Ecto neural progenitor cell (in vitro differentiated cells): Measurements from ENCODE around the gene ZNF771.
"Not testable (repeated sequence)": the region's sequence is repeated elsewhere in the genome, so short reads cannot be mapped to it uniquely, and the experiment has no call there.

Experiments used
- DNase-seq: peaks from one replicate; pipeline ENCODE4 v3.0.0-alpha.2; 2018; ENCODE audit warnings: low spot score

Gene ZNF771

DNA sequence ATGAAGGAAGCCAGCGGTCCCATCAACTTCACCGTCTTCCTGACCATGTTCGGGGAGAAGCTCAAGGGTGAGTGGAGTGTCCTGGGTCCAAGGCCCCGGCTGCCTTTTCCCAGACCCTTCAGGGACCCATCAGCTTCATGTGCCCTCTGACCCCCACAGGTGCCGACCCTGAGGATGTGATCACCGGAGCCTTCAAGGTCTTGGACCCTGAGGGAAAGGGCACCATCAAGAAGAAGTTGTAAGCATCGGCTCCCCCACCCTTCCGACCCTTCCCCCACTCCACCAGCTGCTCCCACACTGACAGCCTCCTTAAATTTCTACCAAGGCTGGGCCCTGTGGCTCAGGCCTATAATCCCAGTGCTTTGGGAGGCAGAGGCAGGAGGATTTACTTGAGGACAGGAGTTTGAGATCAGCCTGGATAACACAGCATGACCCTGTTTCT, 30.9 kb upstream of the ZNF771 start:
- peak; percentile 48 for DNase-seq

DNA sequence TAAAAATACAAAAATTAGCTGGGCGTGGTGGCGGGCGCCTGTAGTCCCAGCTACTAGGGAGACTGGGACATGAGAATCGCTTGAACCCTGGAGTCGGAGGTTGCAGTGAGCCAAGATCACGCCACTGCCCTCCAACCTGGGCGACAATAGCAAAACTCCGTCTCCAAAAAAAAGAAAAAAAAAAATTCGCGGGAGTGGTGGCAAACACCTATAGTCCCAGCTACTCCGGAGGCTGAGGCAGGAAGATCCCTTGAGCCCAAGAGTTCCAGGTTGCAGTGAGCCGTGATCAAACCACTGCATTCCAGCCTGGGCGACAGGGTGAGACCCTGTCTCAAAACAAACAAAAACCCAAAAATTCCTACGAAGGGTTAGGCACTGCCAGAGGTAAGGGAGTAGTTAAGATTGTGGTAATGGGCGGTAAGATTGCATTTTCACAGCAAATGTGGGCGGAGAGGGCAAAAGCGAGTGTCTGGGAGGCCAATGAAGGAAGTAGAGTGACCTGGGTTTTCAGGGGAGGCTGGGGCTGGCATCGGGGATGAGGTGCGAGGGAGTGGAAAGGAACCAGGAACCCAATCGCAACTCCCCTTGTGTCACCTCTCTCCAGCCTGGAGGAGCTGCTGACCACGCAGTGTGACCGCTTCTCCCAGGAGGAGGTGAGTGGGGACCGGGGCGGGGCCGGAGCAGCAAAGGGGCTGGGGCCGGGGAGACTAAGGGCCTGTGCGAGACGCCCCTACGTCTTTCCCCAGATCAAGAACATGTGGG, 30.2 kb upstream of the ZNF771 start:
- DNase-seq = no peak

DNA sequence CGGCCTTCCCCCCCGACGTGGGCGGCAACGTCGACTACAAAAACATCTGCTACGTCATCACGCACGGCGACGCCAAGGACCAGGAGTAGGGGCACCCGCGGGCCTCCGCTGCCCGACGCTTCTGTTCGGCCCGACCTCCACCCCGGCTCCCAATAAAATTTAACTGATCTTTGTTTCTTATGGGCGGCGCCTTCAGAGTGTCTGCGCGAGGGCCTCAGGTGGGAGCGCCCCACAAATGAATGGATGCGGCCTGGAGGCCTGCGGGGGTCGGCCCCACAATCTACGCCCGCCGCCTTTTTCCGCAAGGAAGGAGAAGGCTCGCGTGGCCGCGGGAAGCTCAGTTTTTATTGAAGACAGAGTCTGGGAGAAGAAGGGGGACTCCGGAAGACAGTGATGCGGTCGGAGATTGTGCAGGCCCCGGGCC, 29.6 kb upstream of the ZNF771 start:
- peak; percentile 92 for DNase-seq

DNA sequence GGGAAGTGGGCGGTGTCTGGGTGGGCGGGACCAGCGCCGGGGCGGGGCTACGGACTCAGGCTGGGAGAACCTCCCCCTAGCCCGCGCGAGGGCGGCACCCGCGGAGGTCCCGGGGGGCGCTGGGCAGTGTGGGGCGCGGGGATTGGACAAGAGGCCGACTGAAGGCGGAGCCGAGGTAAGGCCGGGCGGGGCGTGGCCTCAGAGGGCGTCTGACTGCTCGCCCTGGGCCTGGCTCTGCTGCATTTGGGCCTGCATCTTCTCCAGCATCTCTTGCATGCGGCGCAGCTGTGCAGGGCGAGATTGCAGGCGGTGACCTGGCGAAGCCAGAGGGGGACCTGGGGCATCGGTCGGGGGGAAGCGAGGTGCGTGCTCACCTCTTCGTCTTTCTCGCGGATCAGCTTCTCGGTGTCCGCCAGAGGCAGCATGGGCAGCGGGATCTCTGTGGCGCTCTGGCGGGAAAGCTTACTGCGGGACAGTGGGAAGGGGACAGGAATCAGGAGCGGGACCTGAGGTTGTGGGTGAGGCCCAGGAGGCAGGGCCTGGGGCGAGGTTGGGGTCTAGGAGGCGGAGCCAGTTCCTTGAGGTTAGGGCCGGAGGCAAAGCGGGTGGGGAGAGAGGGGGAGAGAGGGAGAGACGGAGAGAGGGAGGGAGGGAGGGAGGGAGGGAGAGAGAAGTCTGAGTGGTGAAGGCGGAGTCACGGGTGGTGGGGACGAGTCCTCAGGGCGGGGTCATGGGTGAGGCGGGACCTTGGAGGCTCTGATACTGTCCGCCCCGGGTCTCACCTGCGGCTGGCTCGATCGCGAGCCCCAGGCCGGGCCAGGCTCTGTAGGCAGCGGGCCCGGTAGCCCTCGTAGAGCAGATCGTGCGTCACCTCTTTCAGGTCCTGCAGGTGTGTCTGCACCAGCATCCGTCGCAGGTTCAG, 28.9 kb upstream of the ZNF771 start:
- DNase-seq = peak; percentile 100

DNA sequence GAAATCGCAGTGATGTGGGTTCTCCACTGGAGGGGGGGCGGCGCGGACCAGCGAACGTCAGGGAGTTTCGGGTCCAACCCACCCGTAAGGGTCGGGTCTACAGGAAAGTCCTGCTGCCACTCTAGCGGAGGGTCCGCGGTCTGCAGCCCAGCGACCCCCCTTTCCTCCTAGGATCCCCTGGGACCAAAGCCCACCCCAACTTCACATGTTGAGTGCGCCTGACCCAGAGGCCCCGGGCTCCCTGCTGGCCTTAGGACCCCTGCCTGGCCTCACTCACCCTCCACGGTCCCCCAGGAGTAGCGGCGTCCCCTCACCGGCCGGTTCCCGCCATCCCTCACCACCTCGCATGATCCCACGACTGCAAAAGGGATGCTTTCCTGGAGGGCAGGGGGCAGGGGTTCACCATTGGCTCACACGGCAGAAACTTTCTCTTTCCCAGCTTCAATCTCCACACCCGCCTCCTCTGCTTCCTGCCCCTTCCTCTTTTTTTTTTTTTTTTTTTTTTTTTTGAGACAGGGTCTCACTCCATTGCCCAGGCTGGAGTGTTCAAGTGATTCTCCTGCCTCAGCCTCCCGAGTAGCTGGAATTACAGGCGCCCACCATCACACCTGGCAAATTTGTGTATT, 28.1 kb upstream of the ZNF771 start:
- DNase-seq = no peak

DNA sequence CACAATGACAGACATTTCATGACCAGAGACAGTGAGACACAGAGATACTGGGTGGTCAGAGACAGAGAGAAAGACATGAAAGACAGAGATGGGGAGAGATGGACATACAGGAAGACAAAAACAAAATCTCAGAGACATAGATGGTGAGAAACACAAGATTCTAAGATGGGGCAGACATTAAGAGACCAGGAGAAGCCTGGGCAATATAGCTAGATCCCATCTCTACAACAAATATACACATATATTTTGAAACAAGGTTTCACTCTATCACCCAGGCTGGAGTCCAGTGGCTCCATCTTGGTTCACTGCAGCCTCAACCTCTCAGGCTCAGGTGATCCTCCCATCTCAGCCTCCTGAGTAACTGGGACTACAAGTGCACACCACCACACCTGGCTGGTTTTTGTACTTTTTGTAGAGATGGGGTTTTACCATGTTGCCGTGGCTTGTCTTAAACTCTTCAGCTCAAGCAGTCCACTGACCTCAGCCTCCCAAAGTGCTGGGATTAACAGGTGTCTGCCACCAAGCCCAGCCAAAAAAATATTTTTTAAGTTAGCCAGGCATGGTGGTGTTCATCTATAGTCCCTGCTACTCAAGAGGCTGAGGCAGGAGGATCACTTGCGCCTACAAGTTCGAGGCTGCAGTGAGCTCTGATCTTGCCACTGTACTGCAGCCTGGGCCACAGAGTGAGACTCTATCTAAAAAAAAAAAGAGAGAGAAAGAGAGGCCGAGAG, 27.2 kb upstream of the ZNF771 start:
- no peak for DNase-seq

DNA sequence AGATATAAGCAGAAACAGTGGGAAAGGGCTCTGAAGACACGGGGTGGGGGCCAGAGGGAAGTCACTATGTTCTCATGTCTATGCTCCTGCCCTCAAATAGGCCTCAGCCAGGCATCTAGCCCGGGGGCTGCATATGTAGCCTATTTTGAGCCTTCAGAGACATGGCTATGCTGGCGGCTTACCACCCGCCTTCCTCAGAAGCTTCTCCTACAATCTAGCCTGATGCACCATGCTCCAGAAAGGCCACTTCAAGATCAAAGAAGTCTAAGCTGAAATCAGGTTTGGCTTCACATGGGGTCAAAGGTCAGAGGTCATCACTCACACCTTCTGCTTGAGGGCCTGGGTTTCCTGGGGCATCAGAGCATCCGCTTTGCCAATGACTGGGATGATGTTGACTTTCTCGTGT, 26.6 kb upstream of the ZNF771 start:
- peak; percentile 48 for DNase-seq

DNA sequence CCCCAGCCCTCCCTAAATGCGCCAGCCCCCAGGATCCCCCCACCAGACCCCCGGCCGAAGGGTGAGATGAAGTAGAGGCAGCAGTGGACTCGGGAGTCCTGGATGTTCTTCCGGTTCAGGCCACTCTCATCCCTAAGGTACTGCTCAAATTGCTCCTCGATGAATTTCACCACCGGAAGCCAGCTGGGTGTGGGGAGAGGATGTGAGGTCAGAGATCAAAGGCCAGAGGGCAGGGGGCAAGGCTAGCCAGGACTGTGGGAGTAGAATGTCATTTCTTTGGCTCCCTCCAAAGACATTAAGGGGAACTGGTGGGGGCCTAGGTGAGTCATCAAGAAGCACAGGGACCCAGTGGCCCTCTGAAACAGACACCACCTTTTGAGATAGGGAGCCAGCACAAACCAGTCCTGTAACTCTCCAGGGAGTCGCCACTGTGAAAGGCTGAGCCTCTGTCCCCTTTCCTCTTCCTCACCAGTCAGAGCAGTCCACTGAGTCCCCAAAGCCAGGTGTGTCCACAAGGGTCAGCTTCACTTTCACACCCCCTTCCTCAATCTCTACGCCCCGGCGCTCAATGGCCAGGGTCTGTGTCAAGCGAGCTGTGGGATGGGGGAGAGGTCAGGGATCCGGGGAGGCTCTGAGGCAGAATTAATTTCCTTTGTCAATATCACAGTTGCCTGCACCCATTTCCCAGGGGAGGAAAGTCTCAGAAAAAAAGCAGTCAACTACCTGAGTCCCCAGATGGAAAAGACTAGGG, 25.9 kb upstream of the ZNF771 start:
- DNase-seq = peak; percentile 48

DNA sequence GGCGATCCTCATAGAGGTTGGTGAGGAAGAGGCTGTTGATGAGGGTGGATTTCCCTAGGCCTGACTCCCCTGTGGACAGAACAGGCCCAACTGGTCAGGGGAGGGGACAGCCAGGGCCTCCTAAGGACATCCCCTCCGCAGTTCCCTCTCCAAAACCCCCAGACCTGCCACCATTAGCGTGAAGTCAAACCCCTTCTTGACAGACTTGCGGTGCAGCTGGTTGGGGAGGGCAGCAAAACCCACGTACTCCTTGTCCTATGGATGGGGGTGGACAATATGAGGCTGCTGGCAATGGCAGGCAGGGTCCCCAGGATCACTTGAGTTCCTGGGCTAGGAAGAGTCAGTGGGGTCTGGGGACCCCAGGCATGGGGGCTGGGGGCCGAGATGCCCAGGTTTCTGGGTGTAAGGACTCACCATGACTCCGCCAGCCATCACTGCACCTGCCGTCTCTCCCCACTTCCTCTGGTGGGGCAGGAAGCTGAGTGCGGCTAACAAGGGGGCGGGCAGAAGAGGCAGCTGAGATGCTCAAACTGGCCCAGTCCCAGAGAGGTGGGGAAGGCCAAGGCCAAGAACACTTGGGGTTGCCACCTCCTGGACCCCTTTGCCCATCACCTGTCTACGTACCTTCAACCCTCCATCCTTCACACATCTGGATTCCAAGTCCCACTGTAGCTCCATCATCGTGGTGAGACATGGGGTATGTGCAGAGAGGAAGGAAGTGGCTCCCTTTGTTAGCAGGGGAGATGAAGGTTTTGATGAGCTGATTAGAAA, 25.1 kb upstream of the ZNF771 start, which contains the start of gene SEPTIN1:
SEPTIN1 (minus strand) TSS at position 451 of the 771 bp plus-strand sequence; CDS start at position 432, 19 bp downstream.
- DNase-seq = peak; percentile 41

DNA sequence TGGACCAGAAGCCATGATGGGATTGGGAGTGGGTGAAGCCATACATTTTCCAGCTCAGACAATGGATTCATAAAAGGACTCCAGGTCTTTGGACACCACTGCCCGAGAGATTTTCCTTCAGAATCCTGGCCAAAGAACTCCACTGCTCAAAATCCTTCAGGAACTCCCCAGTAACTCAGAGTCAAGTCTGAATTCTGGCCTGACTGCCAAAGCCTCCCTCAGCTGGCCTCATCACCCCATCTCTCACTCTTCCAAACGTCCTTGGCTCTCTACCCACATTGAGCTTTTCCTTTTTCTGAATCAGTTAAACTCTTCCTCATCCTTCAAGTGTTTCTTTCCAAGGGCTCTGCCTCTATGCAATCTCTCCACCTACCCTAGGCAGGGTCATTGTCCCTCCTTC, 23.9 kb upstream of the ZNF771 start:
- no peak for DNase-seq

DNA sequence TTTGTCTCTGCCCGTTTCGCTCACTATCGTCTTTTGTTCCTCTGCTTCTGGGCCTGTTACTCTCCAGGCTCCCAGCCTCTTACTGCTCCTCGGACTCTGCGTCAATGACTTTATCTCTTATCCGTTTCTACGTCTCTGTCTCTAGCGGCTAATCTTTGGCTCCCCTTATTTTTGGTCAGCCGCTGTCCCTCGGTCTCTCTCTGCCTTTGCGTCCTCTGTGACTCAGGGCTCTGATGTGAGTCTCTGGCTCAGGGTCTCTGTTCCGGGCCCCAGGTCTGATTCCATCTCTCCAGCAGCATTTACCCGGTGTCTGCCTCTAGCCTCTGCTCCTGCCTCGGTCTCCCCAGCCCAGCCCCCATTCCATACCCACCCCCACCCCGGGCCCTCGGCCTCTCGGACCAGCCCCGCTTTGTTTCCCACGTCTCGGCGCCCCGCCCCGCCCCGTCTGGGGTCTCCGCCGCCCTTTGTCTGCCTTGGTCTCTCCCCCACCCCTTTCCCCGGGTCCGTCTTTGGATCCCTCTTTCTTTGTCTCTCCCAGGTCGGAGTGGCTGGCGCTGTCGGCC, 12.7 kb upstream of the ZNF771 start:
- no peak for DNase-seq

DNA sequence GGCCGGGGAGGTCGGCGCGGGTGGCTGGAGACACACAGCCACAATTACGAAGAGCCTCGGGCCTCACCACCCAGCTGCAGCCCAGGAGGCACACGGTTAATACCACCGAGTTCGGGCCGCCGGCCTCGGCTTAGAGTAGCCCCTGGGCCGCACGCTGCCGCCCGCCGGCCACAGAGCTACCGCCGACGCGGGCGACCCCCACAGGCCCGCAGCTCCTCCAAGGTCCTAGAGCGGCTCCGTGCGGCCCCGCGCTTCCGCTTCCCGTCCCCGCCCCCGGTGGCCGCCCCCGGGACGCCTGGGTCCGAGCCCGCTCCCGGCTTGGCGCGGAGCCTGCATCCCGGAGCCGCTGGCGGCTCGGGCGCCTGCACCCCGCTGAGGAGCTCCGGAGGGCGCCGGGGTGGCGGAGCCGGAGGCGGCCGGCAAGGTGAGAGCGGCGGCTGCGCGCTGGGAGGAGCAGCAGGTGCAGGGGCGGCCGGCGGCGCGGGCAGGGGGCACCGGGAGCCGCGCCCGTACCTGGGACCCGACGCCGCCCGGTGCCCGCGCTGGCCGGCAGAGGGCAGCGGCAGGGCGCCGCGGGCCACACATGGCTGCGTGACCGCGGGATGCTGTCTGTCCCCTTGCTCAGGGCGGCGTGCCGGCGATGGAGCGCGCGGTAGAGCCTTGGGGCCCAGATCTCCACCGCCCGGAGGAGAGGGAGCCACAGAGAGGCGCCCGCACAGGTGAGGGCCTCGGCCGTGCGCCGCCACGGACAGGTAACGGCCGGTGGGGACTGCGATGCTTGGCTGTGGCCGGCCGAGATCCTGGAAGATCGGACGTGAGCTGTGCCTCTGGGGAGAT, 12.0 kb upstream of the ZNF771 start, which contains the start of gene ZNF48:
ZNF48 (plus strand) TSS at position 266 of the 837 bp plus-strand sequence; CDS start at position 641, 375 bp downstream.
- peak; percentile 92 for DNase-seq

DNA sequence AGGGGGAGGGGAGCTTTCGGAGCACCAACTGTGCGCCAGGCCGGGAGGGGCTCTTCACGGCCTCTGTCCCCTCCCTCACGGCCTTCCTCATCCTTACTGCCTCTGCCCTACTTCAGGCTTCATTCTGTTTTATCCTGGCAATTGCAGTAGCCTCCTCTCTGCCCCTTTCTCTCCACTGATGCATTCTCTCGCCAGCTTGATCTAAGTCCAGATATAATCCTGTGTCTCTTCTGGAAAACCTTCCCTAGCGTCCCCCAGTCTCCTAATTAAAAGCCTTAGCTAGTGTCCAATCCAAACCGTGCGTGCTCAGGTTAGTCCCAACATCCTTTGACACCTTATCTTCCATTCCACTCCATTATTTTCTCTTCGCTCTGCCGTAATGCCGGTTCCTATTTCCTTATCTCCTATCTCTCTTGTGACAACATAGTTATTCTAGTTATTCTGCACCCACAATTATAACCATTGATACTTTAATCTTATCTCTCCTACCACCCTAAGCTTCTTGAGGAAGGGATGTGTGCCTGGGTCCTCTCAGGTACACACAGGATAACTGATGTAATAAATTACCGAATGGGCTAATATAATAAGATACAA, 11.3 kb upstream of the ZNF771 start:
- DNase-seq = no peak

DNA sequence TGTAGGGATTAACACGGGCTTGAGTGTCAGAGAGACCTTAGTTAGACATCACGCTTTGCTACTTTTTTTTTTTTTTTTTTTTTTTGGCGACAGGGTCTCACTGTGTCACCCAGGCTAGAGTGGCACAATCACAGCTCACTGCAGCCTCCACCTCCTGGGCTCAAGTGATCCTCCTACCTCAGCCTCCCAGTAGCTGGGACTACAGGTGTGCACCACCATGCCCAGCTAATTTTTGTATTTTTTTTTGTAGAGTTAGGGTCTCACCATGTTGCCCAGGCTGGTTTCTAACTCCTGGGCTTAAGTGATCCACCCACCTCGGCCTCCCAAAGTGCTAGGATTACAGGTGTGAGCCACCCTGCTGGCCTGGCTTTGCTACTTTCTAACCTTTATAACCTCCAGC, 10.8 kb upstream of the ZNF771 start:
- not testable (repeated sequence) for DNase-seq

DNA sequence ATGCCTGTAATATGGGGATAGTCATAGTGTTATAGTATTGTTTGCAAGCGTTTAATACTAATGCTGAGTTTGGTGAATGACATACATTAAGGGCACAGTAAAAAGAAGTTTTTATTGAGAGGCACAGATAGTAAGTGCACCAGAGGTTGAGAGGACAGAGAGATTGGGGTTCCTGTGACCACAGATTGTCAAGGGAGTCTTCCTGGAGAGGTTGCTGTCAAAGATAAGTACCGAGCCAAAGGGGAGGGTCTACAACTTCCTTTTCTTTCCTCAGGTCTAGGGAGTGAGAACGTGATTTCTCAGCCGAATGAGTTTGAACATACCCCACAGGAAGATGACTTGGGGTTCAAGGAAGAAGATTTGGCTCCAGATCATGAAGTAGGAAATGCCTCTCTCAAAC, 10.3 kb upstream of the ZNF771 start:
- DNase-seq = no peak

DNA sequence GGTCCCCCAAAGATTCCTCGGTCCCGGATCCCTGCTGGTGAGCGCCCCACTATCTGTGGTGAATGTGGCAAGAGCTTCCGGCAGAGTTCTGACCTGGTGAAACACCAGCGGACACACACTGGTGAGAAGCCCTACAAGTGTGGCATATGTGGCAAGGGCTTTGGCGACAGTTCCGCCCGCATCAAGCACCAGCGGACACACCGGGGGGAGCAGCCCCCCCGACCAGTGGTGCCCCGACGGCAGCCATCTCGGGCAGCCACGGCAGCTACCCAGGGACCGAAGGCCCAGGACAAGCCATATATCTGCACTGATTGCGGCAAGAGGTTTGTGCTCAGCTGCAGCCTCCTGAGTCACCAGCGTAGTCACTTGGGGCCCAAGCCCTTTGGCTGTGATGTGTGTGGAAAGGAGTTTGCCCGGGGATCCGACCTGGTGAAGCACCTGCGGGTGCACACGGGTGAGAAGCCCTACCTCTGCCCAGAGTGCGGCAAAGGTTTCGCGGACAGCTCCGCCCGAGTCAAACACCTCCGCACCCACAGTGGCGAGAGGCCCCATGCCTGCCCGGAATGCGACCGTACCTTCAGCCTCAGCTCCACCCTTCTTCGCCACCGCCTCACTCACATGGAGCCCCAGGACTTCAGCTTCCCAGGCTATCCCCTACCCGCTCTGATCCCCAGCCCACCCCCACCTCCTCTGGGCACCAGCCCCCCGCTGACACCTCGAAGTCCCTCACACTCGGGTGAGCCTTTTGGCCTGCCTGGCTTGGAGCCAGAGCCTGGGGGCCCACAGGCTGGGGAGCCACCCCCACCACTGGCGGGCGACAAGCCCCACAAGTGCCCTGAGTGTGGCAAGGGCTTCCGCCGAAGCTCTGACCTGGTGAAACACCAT, 9.4 kb upstream of the ZNF771 start:
- no peak for DNase-seq

DNA sequence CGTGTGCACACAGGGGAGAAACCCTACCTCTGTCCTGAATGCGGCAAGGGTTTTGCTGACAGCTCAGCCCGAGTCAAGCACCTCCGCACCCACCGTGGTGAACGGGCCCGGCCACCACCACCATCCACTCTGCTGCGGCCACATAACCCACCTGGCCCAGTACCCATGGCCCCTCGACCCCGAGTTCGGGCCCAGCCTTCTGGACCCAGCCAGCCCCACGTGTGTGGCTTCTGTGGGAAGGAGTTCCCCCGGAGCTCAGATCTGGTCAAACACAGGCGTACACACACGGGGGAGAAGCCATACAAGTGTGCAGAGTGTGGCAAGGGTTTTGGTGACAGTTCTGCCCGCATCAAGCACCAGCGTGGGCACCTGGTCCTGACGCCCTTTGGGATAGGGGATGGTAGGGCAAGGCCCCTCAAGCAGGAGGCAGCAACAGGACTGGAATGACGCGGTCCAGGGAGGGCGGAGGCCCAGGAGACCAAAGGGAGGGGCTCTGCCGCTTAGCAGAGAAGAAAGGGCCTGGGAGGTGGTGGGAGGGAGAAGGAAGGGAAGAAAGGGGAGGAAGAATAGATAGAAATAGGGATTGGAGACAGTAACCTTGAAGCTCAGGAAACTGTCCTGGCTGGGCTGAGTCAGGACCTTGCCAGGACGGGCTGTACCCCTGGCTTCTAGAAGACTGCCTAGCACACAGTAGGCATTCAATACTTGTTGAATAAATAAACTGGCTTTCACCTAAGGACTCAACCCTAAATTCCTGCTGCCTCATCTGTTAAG, 8.6 kb upstream of the ZNF771 start:
- DNase-seq = no peak
